Glutamatergic neuron (in vitro differentiated cells): ENCODE results near the gene LTBP4. TPM values are rescaled to one million over a fixed set of nuclear protein-coding genes. Genes with fewer than 3 reads are reported as not detected.

ENCODE experiments used
- DNase-seq: peaks from one replicate; pipeline ENCODE4 v3.0.0; 2022
- H3K27ac Mint-ChIP-seq: one replicate; pipeline ENCODE4 v1.8.0; 2020; ENCODE audit warnings: mild to moderate bottlenecking, mixed read lengths, inconsistent platforms; ENCODE audit not compliant: unreplicated experiment
- H3K27me3 Mint-ChIP-seq: one replicate; pipeline ENCODE4 v1.8.0; 2020; ENCODE audit warnings: mild to moderate bottlenecking, moderate library complexity, mixed read lengths, inconsistent platforms; ENCODE audit not compliant: unreplicated experiment
- H3K36me3 Mint-ChIP-seq: one replicate; pipeline ENCODE4 v1.8.0; 2020; ENCODE audit warnings: mild to moderate bottlenecking, mixed read lengths, inconsistent platforms; ENCODE audit not compliant: unreplicated experiment
- H3K4me1 Mint-ChIP-seq: one replicate; pipeline ENCODE4 v1.8.0; 2020; ENCODE audit warnings: mild to moderate bottlenecking, low read depth, mixed read lengths, inconsistent platforms; ENCODE audit not compliant: unreplicated experiment
- H3K4me3 Mint-ChIP-seq: one replicate; pipeline ENCODE4 v1.8.0; 2020; ENCODE audit warnings: mild to moderate bottlenecking, mixed read lengths, inconsistent platforms; ENCODE audit not compliant: unreplicated experiment
- H3K9me3 Mint-ChIP-seq: one replicate; pipeline ENCODE4 v1.8.0; 2020; ENCODE audit warnings: mild to moderate bottlenecking, moderate library complexity, mixed read lengths, inconsistent platforms; ENCODE audit not compliant: unreplicated experiment
- CTCF ChIP-seq: fragments of 200-600 bp; sonication (generic); IDR thresholded peaks from one replicate; pipeline ENCODE4 v1.5.0; 2021; ENCODE audit not compliant: partially characterized antibody, unreplicated experiment
- total RNA-seq: library from RNA; stranded (reverse); fragmentation: NEBNext Ultra II Directional; extraction: Animal tissue kit (Norgen Biotek cat#: 25700); gene quantifications from one replicate; pipeline ENCODE4 v1.2.1, GENCODE V29; 2021; ENCODE audit not compliant: unreplicated experiment

LTBP4 gene
- total RNA-seq, 1 donor from 2014 or later = 169 TPM

GRCh38 chr19:40632311-40633036, 31.3 kb downstream of the LTBP4 start:
- H3K9me3 Mint-ChIP-seq = peaks cover 8% of the 10 kb centered on the region
- no peak for DNase-seq

GRCh38 chr19:40633207-40633606, 32.0 kb downstream of the LTBP4 start:
- H3K9me3 Mint-ChIP-seq = peaks cover 8% of the 10 kb centered on the region
- no peak overlapping the region for H3K4me3 Mint-ChIP-seq
- DNase-seq = no peak
- peaks cover 3% of the 10 kb centered on the region for H3K4me1 Mint-ChIP-seq
- peaks cover 5% of the 10 kb centered on the region for H3K36me3 Mint-ChIP-seq
- TF ChIP-seq CTCF = no peak
- peaks cover 2% of the 10 kb centered on the region for H3K27me3 Mint-ChIP-seq
- no peak overlapping the region for H3K27ac Mint-ChIP-seq

More at GRCh38 chr19:40632311-40633036, 31.3 kb downstream of the LTBP4 start:
- no peak for TF ChIP-seq CTCF
- peaks cover 3% of the 10 kb centered on the region for H3K4me1 Mint-ChIP-seq
- H3K36me3 Mint-ChIP-seq = peaks cover 5% of the 10 kb centered on the region
- no peak overlapping the region for H3K27ac Mint-ChIP-seq
- no peak overlapping the region for H3K4me3 Mint-ChIP-seq
- peaks cover 2% of the 10 kb centered on the region for H3K27me3 Mint-ChIP-seq

- Mint-ChIP-seq H3K4me1 (no peaks in the 10 kb centered on the region), H3K36me3 (no peaks in the 10 kb centered on the region), H3K4me3 (no peak overlapping the region), H3K27me3 (no peaks in the 10 kb centered on the region), H3K9me3 (peaks cover 4% of the 10 kb centered on the region), H3K27ac (no peak overlapping the region)
- DNase-seq = no peak
- TF ChIP-seq CTCF = no peak
These were observed 37.2 kb downstream of the LTBP4 start for GRCh38 chr19:40638327-40638726.

- no peak for DNase-seq
- H3K4me1 Mint-ChIP-seq = no peaks in the 10 kb centered on the region
- no peak for TF ChIP-seq CTCF
- H3K27me3 Mint-ChIP-seq = no peaks in the 10 kb centered on the region
- H3K9me3 Mint-ChIP-seq = peaks cover 4% of the 10 kb centered on the region
- H3K36me3 Mint-ChIP-seq = no peaks in the 10 kb centered on the region
- H3K27ac Mint-ChIP-seq = no peak overlapping the region
- H3K4me3 Mint-ChIP-seq = no peak overlapping the region
These were observed 38.4 kb downstream of the LTBP4 start for GRCh38 chr19:40639638-40639982.

- Mint-ChIP-seq H3K27me3 (no peaks in the 10 kb centered on the region), H3K27ac (no peak overlapping the region), H3K36me3 (no peaks in the 10 kb centered on the region), H3K4me3 (no peak overlapping the region), H3K9me3 (peaks cover 3% of the 10 kb centered on the region), H3K4me1 (no peaks in the 10 kb centered on the region)
- DNase-seq = no peak
- TF ChIP-seq CTCF = no peak
These were observed 39.6 kb downstream of the LTBP4 start for GRCh38 chr19:40640744-40641143.
